ENCODE measurements around the gene CCDC124. TPM values are rescaled to one million over a fixed set of nuclear protein-coding genes. Genes with fewer than 3 reads are reported as not detected.
"Not testable (repeated sequence)": the region's sequence is repeated elsewhere in the genome, so short reads cannot be mapped to it uniquely, and the experiment has no call there.

CCDC124 gene
- total RNA-seq: 122 and 126 TPM in 2 replicates
- long read RNA-seq, transcript CCDC124-201 (5 exons, 938 nt): major isoform, 13 of 16 reads
- long read RNA-seq, partial matches to known transcripts: 3 of 16 reads
- long read RNA-seq, other reads (novel, unspliced or antisense): 0 of 16 reads

GRCh38 chr19:17932485-17933338 is at the start of gene CCDC124:
CCDC124 (plus strand) TSS chr19:17933015; CDS start chr19:17936421, 3,406 bp downstream.
- H3K27me3 Mint-ChIP-seq (ENCODE audit: low read depth): peaks cover 17% of the 10 kb centered on the region
- H3K9me3 Mint-ChIP-seq: no peaks in the 10 kb centered on the region
- H3K27ac Mint-ChIP-seq (ENCODE audit: unreplicated experiment): peak within 1 kb of the TSS; percentile 100
- TF ChIP-seq CTCF (conservative IDR thresholded peaks at IDR 0.05): peak; percentile 93
- H3K4me1 Mint-ChIP-seq: peaks cover 16% of the 10 kb centered on the region
- peak; percentile 81 for DNase-seq (ENCODE audit: low read depth, low spot score)
- H3K4me3 Mint-ChIP-seq: peak within 1 kb of the TSS; percentile 92
- no peaks in the 10 kb centered on the region for H3K36me3 Mint-ChIP-seq (ENCODE audit: low read depth)

GRCh38 chr19:17883627-17884410 is 49.0 kb upstream of the CCDC124 start:
- no peak for DNase-seq (ENCODE audit: low read depth, low spot score)
- H3K9me3 Mint-ChIP-seq: no peaks in the 10 kb centered on the region
- H3K27ac Mint-ChIP-seq (ENCODE audit: unreplicated experiment): no peak overlapping the region
- H3K4me1 Mint-ChIP-seq: no peaks in the 10 kb centered on the region
- H3K4me3 Mint-ChIP-seq: no peak overlapping the region
- no peaks in the 10 kb centered on the region for H3K36me3 Mint-ChIP-seq (ENCODE audit: low read depth)
- no peak for TF ChIP-seq CTCF (conservative IDR thresholded peaks at IDR 0.05)
- H3K27me3 Mint-ChIP-seq (ENCODE audit: low read depth): peaks cover 14% of the 10 kb centered on the region

- H3K4me3 Mint-ChIP-seq: no peak overlapping the region
- H3K36me3 Mint-ChIP-seq (ENCODE audit: low read depth): no peaks in the 10 kb centered on the region
- H3K27me3 Mint-ChIP-seq (ENCODE audit: low read depth): peaks cover 26% of the 10 kb centered on the region
- TF ChIP-seq CTCF (conservative IDR thresholded peaks at IDR 0.05): no peak
- no peak overlapping the region for H3K27ac Mint-ChIP-seq (ENCODE audit: unreplicated experiment)
- no peaks in the 10 kb centered on the region for H3K4me1 Mint-ChIP-seq
- H3K9me3 Mint-ChIP-seq: no peaks in the 10 kb centered on the region
- no peak for DNase-seq (ENCODE audit: low read depth, low spot score)
These were observed 46.3 kb upstream of the CCDC124 start for GRCh38 chr19:17886515-17886914.

- H3K27me3 Mint-ChIP-seq (ENCODE audit: low read depth): peaks cover 29% of the 10 kb centered on the region
- not testable (repeated sequence) for H3K4me3 Mint-ChIP-seq; DNase-seq (ENCODE audit: low read depth, low spot score); H3K4me1 Mint-ChIP-seq; H3K36me3 Mint-ChIP-seq (ENCODE audit: low read depth); H3K27ac Mint-ChIP-seq (ENCODE audit: unreplicated experiment); H3K9me3 Mint-ChIP-seq
These were observed 45.6 kb upstream of the CCDC124 start for GRCh38 chr19:17887221-17887620.

- no peak for TF ChIP-seq CTCF (conservative IDR thresholded peaks at IDR 0.05)
- no peak for DNase-seq (ENCODE audit: low read depth, low spot score)
- peaks cover 37% of the 10 kb centered on the region for H3K27me3 Mint-ChIP-seq (ENCODE audit: low read depth)
- H3K9me3 Mint-ChIP-seq: no peaks in the 10 kb centered on the region
- no peak overlapping the region for H3K27ac Mint-ChIP-seq (ENCODE audit: unreplicated experiment)
- no peaks in the 10 kb centered on the region for H3K4me1 Mint-ChIP-seq
- H3K36me3 Mint-ChIP-seq (ENCODE audit: low read depth): no peaks in the 10 kb centered on the region
- no peak overlapping the region for H3K4me3 Mint-ChIP-seq
These were observed 44.6 kb upstream of the CCDC124 start for GRCh38 chr19:17888260-17888659.
